H9 (cell line): ENCODE measurements around the gene TRMT11. TPM values are rescaled to one million over a fixed set of nuclear protein-coding genes. Genes with fewer than 3 reads are reported as not detected.

Experiments
- DNase-seq: peaks from one replicate; pipeline ENCODE4 v3.0.0-alpha.2; 2017
- H2AFZ ChIP-seq: one replicate; pipeline ENCODE4 v1.6.1; 2013; ENCODE audit warnings: mild to moderate bottlenecking, low read length, control low read depth, moderate library complexity
- H2AK5ac ChIP-seq: 2 replicates; pipeline ENCODE4 v1.6.1; 2013; ENCODE audit warnings: low read length, control low read depth, mixed read lengths; ENCODE audit not compliant: insufficient read length
- H2BK120ac ChIP-seq: one replicate; pipeline ENCODE4 v1.6.1; 2013; ENCODE audit warnings: low read depth, mild to moderate bottlenecking, low read length, control low read depth, inconsistent platforms; ENCODE audit not compliant: poor library complexity, severe bottlenecking
- H2BK12ac ChIP-seq: 2 replicates; pipeline ENCODE4 v1.6.1; 2013; ENCODE audit warnings: low read length, control low read depth, mixed read lengths, low read depth; ENCODE audit not compliant: insufficient read length
- H2BK15ac ChIP-seq: 2 replicates; pipeline ENCODE4 v1.6.1; 2013; ENCODE audit warnings: low read depth, low read length, control low read depth
- H2BK20ac ChIP-seq: one replicate; pipeline ENCODE4 v1.6.1; 2013; ENCODE audit warnings: low read depth, mild to moderate bottlenecking, low read length, control low read depth, inconsistent platforms; ENCODE audit not compliant: poor library complexity, severe bottlenecking
- H2BK5ac ChIP-seq: 2 replicates; pipeline ENCODE4 v1.6.1; 2013; ENCODE audit warnings: low read length, control low read depth, mixed read lengths; ENCODE audit not compliant: insufficient read length
- H3K14ac ChIP-seq: 2 replicates; pipeline ENCODE4 v1.6.1; 2013; ENCODE audit warnings: low read length, control low read depth; ENCODE audit not compliant: insufficient read depth
- H3K18ac ChIP-seq: 2 replicates; pipeline ENCODE4 v1.6.1; 2013; ENCODE audit warnings: low read depth, mild to moderate bottlenecking, mixed read lengths, low read length, control low read depth; ENCODE audit not compliant: insufficient read length
- H3K23ac ChIP-seq: 2 replicates; pipeline ENCODE4 v1.6.1; 2013; ENCODE audit warnings: low read length, control low read depth, mixed read lengths, low read depth; ENCODE audit not compliant: insufficient read length
- H3K23me2 ChIP-seq: 2 replicates; pipeline ENCODE4 v1.6.1; 2013; ENCODE audit warnings: low read depth, mild to moderate bottlenecking, mixed read lengths, low read length, control low read depth; ENCODE audit not compliant: insufficient read length, poor library complexity, severe bottlenecking
- H3K27ac ChIP-seq: 2 replicates; pipeline ENCODE4 v1.5.1; 2013; ENCODE audit warnings: low read length, control low read depth, mixed read lengths, low read depth; ENCODE audit not compliant: insufficient read length
- H3K27me3 ChIP-seq: 2 replicates; pipeline ENCODE4 v1.6.1; 2013; ENCODE audit warnings: low read length, control low read depth, inconsistent platforms; ENCODE audit not compliant: insufficient read depth
- H3K4ac ChIP-seq: 2 replicates; pipeline ENCODE4 v1.6.1; 2013; ENCODE audit warnings: low read depth, mild to moderate bottlenecking, control low read depth, inconsistent platforms, low read length, moderate library complexity
- H3K4me1 ChIP-seq: 2 replicates; pipeline ENCODE4 v1.6.1; 2013; ENCODE audit warnings: low read length, control low read depth, inconsistent platforms; ENCODE audit not compliant: insufficient read depth
- H3K4me2 ChIP-seq: 2 replicates; pipeline ENCODE4 v1.6.1; 2013; ENCODE audit warnings: low read length, control low read depth, mixed read lengths; ENCODE audit not compliant: insufficient read length, insufficient read depth
- H3K56ac ChIP-seq: 2 replicates; pipeline ENCODE4 v1.6.1; 2013; ENCODE audit warnings: low read depth, mild to moderate bottlenecking, mixed read lengths, low read length, control low read depth; ENCODE audit not compliant: insufficient read length
- H3K79me1 ChIP-seq: 2 replicates; pipeline ENCODE4 v1.6.1; 2013; ENCODE audit warnings: low read depth, mild to moderate bottlenecking, moderate library complexity, low read length, control low read depth, inconsistent platforms; ENCODE audit not compliant: insufficient read depth, poor library complexity, severe bottlenecking
- H3K79me2 ChIP-seq: 2 replicates; pipeline ENCODE4 v1.6.1; 2013; ENCODE audit warnings: low read length, control low read depth, inconsistent platforms; ENCODE audit not compliant: insufficient read depth
- H3K9ac ChIP-seq: 2 replicates; pipeline ENCODE4 v1.6.1; 2013; ENCODE audit warnings: low read length, control low read depth, mixed read lengths; ENCODE audit not compliant: insufficient read length; ENCODE audit errors: extremely low read depth
- H3K9me3 ChIP-seq: one replicate; pipeline ENCODE4 v1.6.1; 2013; ENCODE audit warnings: low read depth, low read length, inconsistent platforms; ENCODE audit not compliant: control insufficient read depth
- H3T11ph ChIP-seq: one replicate; pipeline ENCODE4 v1.6.1; 2013; ENCODE audit warnings: mild to moderate bottlenecking, low read length, control low read depth, inconsistent platforms
- H4K20me1 ChIP-seq: one replicate; pipeline ENCODE4 v1.6.1; 2013; ENCODE audit not compliant: control insufficient read depth, insufficient read length, insufficient read depth
- H4K5ac ChIP-seq: 2 replicates; pipeline ENCODE4 v1.6.1; 2013; ENCODE audit warnings: low read depth, mild to moderate bottlenecking, mixed read lengths, low read length, control low read depth; ENCODE audit not compliant: insufficient read length
- H4K8ac ChIP-seq: replicated peaks from 2 replicates; pipeline ENCODE4 v1.6.1; 2013; ENCODE audit warnings: low read length, control low read depth, mixed read lengths, low read depth; ENCODE audit not compliant: insufficient read length
- H4K91ac ChIP-seq: 2 replicates; pipeline ENCODE4 v1.6.1; 2013; ENCODE audit warnings: low read depth, mild to moderate bottlenecking, moderate library complexity, mixed read lengths, low read length, control low read depth; ENCODE audit not compliant: insufficient read length
- H3K27ac Mint-ChIP-seq, 3 experiments: 2 replicates in 2 of 3; 3 replicates in 1 of 3; pipeline ENCODE4 v1.8.0; 2020 to 2021; ENCODE audit warnings: mixed read lengths in 3 of 3, mild to moderate bottlenecking in 1 of 3, moderate library complexity in 1 of 3
- H3K27me3 Mint-ChIP-seq: 2 replicates; pipeline ENCODE4 v1.8.0; 2021; ENCODE audit warnings: low read depth, mild to moderate bottlenecking, moderate library complexity, mixed read lengths
- H3K36me3 Mint-ChIP-seq, 3 experiments: 2 replicates in 2 of 3; 3 replicates in 1 of 3; pipeline ENCODE4 v1.8.0; 2020 to 2021; ENCODE audit warnings: low read depth in 3 of 3, mixed read lengths in 3 of 3; ENCODE audit not compliant: insufficient read depth in 1 of 3
- H3K4me1 Mint-ChIP-seq, 2 experiments: 2 replicates each; pipeline ENCODE4 v1.8.0; 2020; ENCODE audit warnings: mixed read lengths in 2 of 2
- H3K4me3 Mint-ChIP-seq, 2 experiments: 2 replicates in 1 of 2; 3 replicates in 1 of 2; pipeline ENCODE4 v1.8.0; 2020 to 2021; ENCODE audit warnings: mild to moderate bottlenecking in 2 of 2, mixed read lengths in 2 of 2, moderate library complexity in 1 of 2
- H3K9me3 Mint-ChIP-seq, 2 experiments: 2 replicates in 1 of 2; 3 replicates in 1 of 2; pipeline ENCODE4 v1.8.0; 2020; ENCODE audit warnings: mild to moderate bottlenecking in 2 of 2, mixed read lengths in 2 of 2, moderate library complexity in 1 of 2
- WGBS: extraction: QIAGEN DNeasy Blood & Tissue Kit; methylation state at CpG from one replicate; pipeline ENCODE4 v1.1.7; 2013; ENCODE audit warnings: missing lambda C conversion rate, low lambda C conversion rate, mixed read lengths; ENCODE audit not compliant: insufficient read length; ENCODE audit errors: extremely low coverage; 5-methylcytosine and 5-hydroxymethylcytosine counted together
- total RNA-seq: library from RNA; stranded (reverse); gene quantifications from 2 replicates; pipeline ENCODE4 v1.2.1, GENCODE V29; 2021
- TF ChIP-seq, protein P1 (sequence below): fragments of 200-600 bp; sonication (generic); conservative IDR thresholded peaks from 3 replicates; pipeline ENCODE4 v1.8.0; 2021; ENCODE audit warnings: antibody characterized with exemption, mild to moderate bottlenecking

The TRMT11 gene
- total RNA-seq, 1 experiment from 2014 or later, result 31.1 TPM

DNA sequence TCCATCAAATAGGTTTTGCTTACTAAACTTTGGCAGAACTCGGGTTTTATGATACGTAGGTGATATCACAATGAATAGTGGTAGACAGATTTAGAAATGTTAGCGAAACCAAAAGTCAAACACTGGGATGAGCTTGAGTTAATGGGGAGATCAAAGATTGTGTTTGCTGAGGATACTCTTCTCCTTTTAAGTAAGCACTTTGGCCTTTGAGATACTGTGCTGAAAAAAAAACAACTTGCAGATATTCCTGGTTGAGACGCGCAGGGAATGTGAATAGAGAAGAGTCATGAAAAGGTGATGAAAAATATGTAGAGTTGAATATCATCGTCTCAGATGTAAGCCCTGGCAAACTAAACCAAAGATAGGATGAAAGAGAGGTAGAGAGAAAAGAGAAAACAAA lies 48.3 kb downstream of the TRMT11 start:
- Histone ChIP-seq H3K14ac (no peak overlapping the region), H2BK120ac (no peak overlapping the region), H3K9ac (no peak overlapping the region), H4K5ac (no peak overlapping the region), H2BK12ac (no peak overlapping the region), H3K27me3 (no peaks in the 10 kb centered on the region), H3T11ph (no peak overlapping the region), H2BK15ac (no peak overlapping the region), H3K9me3 (no peaks in the 10 kb centered on the region), H3K56ac (no peak overlapping the region), H3K79me1 (no peaks in the 10 kb centered on the region), H4K91ac (no peak overlapping the region), H4K8ac (no peak overlapping the region), H3K23me2 (no peaks in the 10 kb centered on the region), H3K4me2 (no peak overlapping the region), H2BK20ac (no peak overlapping the region), H3K4ac (no peak overlapping the region), H3K23ac (no peak overlapping the region), H3K27ac (no peak overlapping the region), H3K18ac (no peak overlapping the region), H2BK5ac (no peak overlapping the region), H4K20me1 (no peaks in the 10 kb centered on the region), H3K79me2 (no peaks in the 10 kb centered on the region), H2AFZ (no peak overlapping the region), H2AK5ac (no peak overlapping the region), H3K4me1 (no peaks in the 10 kb centered on the region)
- no peaks in the 10 kb centered on the region for H3K9me3 Mint-ChIP-seq
- H3K27me3 Mint-ChIP-seq, result no peaks in the 10 kb centered on the region
- H3K4me3 Mint-ChIP-seq, result no peak overlapping the region
- H3K27ac Mint-ChIP-seq, result no peak overlapping the region
- TF ChIP-seq, protein P1, sequence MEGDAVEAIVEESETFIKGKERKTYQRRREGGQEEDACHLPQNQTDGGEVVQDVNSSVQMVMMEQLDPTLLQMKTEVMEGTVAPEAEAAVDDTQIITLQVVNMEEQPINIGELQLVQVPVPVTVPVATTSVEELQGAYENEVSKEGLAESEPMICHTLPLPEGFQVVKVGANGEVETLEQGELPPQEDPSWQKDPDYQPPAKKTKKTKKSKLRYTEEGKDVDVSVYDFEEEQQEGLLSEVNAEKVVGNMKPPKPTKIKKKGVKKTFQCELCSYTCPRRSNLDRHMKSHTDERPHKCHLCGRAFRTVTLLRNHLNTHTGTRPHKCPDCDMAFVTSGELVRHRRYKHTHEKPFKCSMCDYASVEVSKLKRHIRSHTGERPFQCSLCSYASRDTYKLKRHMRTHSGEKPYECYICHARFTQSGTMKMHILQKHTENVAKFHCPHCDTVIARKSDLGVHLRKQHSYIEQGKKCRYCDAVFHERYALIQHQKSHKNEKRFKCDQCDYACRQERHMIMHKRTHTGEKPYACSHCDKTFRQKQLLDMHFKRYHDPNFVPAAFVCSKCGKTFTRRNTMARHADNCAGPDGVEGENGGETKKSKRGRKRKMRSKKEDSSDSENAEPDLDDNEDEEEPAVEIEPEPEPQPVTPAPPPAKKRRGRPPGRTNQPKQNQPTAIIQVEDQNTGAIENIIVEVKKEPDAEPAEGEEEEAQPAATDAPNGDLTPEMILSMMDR, result no peak
- H3K4me1 Mint-ChIP-seq, result peaks cover 11 to 14% of the 10 kb centered on the region in 2 experiments
- no peak for DNase-seq
- peaks cover 10 to 26% (median 23%) of the 10 kb centered on the region in 3 experiments; a peak in 6 of 7 replicates for H3K36me3 Mint-ChIP-seq
- WGBS, result no CpG with 5 or more reads among the region's 6 CpGs
